GM12865 (cell line): ENCODE data around the gene OTOA.
"Not testable (repeated sequence)": the region's sequence is repeated elsewhere in the genome, so short reads cannot be mapped to it uniquely, and the experiment has no call there.

Source experiments
- DNase-seq: peaks from one replicate; pipeline ENCODE4 v3.0.0; 2010; ENCODE audit warnings: low read depth
- H3K4me3 ChIP-seq: 2 replicates; pipeline ENCODE4 v1.5.1; 2011; ENCODE audit warnings: mild to moderate bottlenecking, low read depth, low read length, control low read depth
- TF ChIP-seq, protein P1 (sequence below): IDR thresholded peaks from 2 replicates; pipeline ENCODE4 v1.5.1; 2011; ENCODE audit warnings: low read length, control low read depth, low read depth, inconsistent platforms; ENCODE audit not compliant: insufficient read depth; ENCODE audit errors: missing control alignments

Gene OTOA

GRCh38 chr16:21773207-21773553 lies 109.4 kb downstream of the OTOA start:
- not testable (repeated sequence) for H3K4me3 ChIP-seq, DNase-seq

GRCh38 chr16:21780525-21780924 lies 116.8 kb downstream of the OTOA start:
- H3K4me3 ChIP-seq, DNase-seq: not testable (repeated sequence)

DNA sequence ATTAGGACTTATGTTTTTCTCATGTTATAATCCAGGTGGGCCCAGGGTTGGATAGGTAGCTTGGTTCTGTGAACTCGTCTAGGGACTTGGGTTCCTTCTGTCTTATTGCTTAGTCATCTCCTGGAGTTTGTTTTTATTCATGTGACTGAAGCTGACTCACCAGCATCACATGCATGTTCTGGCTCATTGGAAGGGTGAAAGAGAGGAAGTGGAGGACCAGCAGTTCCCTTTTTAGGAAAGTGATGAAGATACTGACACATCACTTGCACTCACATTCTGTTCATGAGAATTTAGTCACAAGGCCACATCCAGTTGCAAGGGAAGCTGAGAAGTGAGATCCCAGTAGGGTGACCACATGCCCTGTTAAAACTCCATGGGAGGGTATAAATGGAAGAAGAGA lies 126.7 kb downstream of the OTOA start:
- H3K4me3 ChIP-seq, DNase-seq: not testable (repeated sequence)

GRCh38 chr16:21793310-21793709 lies 129.5 kb downstream of the OTOA start:
- not testable (repeated sequence) for DNase-seq, H3K4me3 ChIP-seq

GRCh38 chr16:21798601-21799000 lies 134.8 kb downstream of the OTOA start:
- not testable (repeated sequence) for DNase-seq, H3K4me3 ChIP-seq

DNA sequence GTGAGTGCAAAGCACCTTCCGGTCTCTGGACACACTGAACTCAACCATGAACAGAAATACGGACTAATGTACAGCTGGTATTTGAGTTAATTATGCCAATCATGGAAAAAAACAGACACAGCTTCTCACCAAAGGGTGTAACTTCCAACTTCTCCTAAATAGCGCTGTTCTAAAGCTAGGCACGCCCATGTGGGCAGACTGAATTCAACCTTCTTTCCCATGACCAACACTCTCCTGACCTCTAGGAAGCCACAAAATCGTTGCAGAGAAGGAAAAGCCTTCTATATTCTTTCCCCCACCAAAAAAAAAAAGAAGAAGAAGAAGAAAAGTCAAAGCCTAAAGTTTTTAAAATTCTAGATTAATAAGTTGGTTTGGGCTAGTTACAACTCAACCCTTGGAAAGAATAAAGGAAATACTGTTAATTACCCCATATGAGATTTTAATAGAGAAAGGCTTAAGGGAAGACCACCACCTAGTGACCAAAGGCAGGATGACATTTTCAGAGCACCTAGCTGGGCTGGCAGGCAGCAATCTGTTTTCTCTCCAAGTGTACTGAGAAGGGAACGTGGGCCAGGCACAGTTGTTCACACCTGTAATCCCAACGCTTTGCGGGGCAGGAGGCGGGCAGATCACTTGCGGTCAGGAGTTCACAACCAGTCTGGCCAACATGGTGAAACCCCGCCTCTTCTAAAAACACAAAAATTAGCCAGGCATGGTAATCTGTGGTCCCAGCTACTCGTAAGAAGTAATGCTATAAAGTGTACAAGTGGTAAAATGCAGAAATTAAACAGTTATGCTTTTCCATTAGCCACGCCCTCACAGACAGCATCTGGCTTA lies 138.0 kb downstream of the OTOA start:
- H3K4me3 ChIP-seq: not testable (repeated sequence)
- TF ChIP-seq, protein P1, sequence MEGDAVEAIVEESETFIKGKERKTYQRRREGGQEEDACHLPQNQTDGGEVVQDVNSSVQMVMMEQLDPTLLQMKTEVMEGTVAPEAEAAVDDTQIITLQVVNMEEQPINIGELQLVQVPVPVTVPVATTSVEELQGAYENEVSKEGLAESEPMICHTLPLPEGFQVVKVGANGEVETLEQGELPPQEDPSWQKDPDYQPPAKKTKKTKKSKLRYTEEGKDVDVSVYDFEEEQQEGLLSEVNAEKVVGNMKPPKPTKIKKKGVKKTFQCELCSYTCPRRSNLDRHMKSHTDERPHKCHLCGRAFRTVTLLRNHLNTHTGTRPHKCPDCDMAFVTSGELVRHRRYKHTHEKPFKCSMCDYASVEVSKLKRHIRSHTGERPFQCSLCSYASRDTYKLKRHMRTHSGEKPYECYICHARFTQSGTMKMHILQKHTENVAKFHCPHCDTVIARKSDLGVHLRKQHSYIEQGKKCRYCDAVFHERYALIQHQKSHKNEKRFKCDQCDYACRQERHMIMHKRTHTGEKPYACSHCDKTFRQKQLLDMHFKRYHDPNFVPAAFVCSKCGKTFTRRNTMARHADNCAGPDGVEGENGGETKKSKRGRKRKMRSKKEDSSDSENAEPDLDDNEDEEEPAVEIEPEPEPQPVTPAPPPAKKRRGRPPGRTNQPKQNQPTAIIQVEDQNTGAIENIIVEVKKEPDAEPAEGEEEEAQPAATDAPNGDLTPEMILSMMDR: peak; percentile 38
- DNase-seq: peak; percentile 56

GRCh38 chr16:21802375-21802663 lies 138.6 kb downstream of the OTOA start:
- DNase-seq, H3K4me3 ChIP-seq: not testable (repeated sequence)
